Esophagus mucosa (tissue), 1 donor: ENCODE results near the gene PGF. TPM values are rescaled to one million over a fixed set of nuclear protein-coding genes. Genes with fewer than 3 reads are reported as not detected.

ENCODE experiments used
- ATAC-seq: fragments of 200-7000 bp; cut with Tn5 transposase; one replicate; pipeline ENCODE4 v1.9.1; 2020
- total RNA-seq: library from RNA; stranded (reverse); gene quantifications from one replicate; pipeline ENCODE4 v1.2.4, GENCODE V29; 2023
- donor health status: DM: yes; HTN: yes; CAD: no.

Gene PGF
- total RNA-seq, 1 donor from 2014 or later: 4.1 TPM

DNA sequence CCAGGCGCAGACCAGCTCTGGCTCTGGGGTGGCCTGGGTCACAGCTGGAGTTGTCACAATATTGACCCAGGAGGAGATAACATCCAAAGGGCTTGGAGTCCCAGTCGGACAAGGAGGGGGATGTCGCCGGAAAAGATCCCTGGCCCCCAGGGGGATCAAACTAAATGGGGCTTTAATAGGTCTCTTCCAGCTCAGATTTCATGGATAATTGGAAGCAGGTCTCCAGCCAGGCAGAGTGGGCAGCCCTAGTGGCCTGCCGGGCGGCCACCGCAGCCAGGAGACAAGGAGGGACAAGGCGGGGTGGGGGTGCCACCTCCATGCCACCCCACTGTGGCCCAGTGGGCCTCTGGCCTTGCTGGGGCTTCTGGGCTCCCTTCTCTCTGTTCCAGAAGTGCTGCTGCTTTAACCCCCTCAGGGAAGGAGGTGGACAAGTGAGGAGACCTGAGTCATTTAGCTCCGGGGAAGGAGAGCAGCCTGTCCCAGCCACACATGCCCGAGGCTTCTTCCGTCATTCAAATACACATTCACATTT is 23.1 kb upstream of the PGF start:
- ATAC-seq: no peak

- ATAC-seq: no peak
Measured at GRCh38 chr14:74977901-74978385, 22.5 kb upstream of the PGF start.

DNA sequence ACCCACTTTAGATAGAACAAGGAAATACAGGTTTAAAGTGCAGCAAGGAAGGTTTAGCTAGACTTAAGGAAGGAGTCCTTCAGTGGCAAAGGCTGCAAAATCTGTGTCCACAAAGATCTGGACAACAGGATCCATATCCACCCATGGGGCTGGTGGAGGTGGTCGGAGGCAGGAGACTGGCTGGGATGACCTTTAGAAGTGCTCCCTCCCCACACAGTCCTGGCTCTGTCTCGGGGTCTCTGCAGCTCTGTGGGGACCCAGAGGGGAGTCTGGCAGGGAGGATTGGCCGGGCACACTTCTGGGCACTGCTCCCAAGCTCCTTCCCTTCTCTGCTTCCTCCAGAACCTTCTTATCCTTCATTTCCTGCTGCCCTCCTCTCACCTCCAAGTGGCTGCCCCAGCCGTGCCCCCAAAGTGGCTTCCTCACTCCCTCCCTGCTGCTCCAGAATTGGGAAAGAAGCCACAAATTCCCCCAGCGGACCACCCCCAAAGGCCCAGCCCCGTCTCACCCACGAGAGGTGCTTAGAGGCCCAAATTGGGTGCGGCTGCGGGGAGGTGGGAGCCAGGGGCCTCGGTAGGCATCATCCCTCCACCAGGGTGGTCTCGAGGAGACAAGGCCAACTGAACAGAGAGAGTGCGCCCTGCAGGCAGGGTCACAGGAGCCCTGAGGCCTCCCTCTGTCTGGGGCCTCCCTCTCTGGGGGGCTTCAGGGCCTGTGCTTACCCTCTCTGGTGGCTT is 21.9 kb upstream of the PGF start:
- ATAC-seq: no peak

GRCh38 chr14:74976264-74977113 is 21.1 kb upstream of the PGF start:
- ATAC-seq: no peak

- ATAC-seq: no peak
Measured at GRCh38 chr14:74975059-74975810, 19.8 kb upstream of the PGF start.

DNA sequence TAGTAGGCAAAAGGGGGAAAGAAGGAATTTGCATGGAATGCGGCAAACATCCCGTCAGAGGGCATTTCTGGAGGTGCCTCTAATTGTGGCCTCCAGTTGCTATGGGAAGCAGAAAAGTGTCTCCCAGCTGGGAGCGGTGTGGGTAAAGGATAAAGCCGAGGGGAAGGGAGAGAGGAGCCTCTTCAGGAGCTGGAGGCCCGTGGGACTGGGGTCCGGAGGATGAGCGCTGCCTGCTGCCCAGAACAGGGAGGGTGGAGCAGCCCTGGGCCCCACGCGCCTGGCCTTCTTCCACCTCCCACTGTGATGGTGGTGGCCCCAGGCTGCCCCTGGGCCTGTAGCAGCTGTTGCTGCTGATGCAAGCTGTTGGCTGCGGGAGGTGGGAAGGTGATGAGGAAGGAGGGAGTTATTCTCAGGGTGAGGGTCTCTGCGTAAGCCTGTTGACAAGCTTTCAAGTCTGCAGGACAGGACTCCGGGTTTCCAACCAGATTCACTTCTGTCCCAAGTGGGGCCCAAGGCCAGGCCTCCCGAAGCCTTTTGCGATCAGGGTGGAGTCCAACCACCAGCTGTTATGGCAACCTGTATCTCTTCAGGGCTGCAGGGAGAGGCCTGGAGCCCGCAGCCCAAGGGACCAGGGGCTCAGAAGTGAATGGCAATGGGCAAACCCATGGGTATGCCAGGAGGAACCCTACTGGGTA is 19.1 kb upstream of the PGF start:
- ATAC-seq: no peak

- no peak for ATAC-seq
Measured at GRCh38 chr14:74973905-74974363, 18.5 kb upstream of the PGF start.

GRCh38 chr14:74973003-74973653 is 17.7 kb upstream of the PGF start:
- ATAC-seq: peak; percentile 76

GRCh38 chr14:74968811-74969210 is 13.4 kb upstream of the PGF start:
- ATAC-seq: no peak

DNA sequence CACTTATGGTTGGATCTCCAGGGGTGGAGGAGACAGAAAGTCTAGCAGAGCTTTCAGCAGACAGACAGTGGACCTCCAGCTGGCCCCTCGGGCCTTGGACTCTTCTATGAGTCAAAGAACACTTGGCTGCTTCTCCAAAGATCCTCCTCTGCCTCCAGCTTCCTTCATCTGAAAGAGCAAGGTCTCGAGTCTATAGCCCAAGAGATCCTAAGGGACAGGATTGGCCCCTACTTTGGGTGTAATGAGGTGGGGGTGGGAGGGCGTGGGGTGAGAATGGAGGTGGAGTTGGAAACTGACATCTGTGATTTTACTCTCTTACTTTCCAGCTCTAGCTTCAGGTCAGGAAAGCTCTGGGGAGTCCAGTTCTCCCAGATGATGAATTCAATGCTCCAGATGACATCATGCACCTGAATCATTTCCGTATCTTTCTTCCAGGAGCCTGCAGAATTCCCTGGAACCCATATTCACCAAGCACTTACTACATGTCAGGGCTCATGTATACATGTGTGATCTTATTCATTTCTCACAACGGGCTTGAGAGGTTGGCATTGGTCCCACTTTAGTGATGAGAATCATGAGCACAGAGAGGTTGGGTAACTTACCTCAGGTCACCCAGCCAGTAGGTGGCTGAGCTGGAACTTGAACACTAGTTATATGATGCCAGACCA is 10.2 kb upstream of the PGF start:
- peak; percentile 70 for ATAC-seq

GRCh38 chr14:74964787-74965485 is 9.5 kb upstream of the PGF start:
- no peak for ATAC-seq

- ATAC-seq: peak; percentile 43
Measured at GRCh38 chr14:74963705-74964271, 8.4 kb upstream of the PGF start.

DNA sequence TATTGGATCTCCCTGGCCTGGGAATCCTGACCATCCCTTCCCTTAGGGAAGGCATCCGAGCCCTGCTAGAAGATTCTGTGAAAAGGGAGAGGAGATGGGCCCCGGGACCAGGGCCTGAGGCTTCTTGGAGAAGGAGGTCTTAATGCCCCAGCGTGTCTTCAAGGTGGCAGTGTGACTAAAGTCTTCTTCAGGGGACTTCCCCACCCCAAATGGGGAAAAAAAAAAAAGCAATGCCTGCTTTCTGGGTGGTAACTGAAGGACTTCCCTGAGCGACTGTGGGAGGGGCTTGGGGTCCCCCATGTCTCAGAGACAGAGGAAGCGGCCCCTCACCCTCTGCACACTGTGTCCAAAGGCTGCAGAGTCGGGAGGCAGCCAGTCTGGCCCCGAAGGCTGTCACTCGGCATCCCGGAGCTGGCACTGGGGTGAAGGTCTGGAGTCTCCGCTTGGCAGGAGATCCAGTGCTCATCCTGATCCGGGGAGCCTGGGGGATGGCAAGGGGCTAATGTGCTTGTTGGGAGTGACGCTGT is 7.8 kb upstream of the PGF start:
- ATAC-seq: no peak

DNA sequence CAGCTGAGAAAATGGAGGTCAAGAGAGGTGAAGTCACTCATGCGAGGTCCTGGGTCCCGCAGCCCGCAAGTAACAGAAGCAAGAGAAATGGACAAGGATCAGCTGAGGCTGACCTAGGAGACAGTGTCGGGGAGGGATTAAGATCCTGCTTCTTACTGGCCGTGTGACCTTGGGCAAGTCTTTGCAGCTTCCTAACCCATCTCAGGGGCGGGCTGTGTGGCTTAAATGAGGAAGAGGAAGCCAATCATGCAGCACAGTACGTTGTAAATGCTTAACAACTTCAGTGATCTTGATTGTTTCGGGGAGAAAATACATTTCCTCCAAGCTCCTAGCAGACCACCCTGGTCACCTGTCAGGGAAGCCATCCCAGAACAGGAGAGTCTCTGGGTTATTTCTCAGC is 7.1 kb upstream of the PGF start:
- no peak for ATAC-seq

DNA sequence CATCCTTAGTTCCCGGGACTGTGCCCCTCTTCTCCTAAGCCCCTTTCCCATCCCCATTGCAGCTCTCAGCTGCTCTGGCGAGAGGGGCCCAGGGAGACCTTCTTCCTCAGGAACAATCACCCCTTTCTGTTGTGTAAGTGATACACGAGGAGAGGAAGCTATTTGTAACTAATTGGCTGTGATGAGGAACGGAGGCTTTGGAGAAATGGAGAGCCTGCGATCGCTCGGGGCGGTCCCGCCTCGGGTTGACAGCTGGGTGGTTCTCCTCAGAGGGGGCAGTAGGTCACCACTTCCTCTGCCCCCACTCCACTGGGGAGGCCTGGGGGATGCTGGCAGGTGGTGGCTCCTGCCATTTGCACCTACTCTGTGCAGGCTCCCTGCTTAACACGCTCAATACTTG is 6.6 kb upstream of the PGF start:
- ATAC-seq: no peak

GRCh38 chr14:74961238-74961911 is 6.0 kb upstream of the PGF start:
- ATAC-seq: no peak

- no peak for ATAC-seq
Measured at GRCh38 chr14:74960736-74961135, 5.3 kb upstream of the PGF start.

DNA sequence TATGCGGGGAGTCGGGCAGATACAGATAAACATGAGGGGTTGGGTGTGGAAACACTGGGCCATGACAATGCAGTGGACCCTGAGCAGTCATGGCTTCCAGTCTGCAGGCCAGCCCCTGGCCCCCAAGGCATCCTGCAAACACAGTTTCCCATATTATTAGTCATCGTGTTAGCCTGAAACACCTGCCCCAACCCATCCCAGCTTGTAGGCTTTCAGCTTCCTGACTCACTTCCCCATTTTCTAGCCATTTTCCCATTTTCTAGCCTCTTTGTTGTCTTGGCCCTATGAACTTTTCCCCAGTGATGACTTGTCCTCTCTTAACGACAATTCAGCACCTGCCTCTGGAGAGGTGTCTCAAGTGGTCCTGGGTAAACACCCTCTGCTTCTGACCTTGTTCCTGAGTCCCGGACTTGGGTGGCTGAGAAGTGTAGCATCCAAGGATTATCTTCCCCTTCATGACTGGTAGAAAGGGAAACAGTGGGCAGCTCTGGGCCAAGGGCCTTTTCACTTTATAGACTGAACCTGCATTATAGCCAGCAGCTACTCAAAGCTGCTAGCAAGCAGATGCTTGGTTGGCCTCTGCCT is 4.3 kb upstream of the PGF start:
- ATAC-seq: no peak
